Astrocyte of the cerebellum (primary cell): ENCODE data around the gene TM9SF1.

Experiments
- DNase-seq: peaks from one replicate; pipeline ENCODE4 v3.0.0-alpha.2; 2011; ENCODE audit warnings: low read depth
- H3K4me3 ChIP-seq: 2 replicates; pipeline ENCODE4 v1.5.1; 2011; ENCODE audit warnings: mild to moderate bottlenecking, low read depth, low read length, moderate library complexity
- CTCF ChIP-seq: IDR thresholded peaks from 2 replicates; pipeline ENCODE4 v1.5.1; 2012; ENCODE audit warnings: low read length, low read depth, moderate library complexity, mild to moderate bottlenecking; ENCODE audit errors: missing control alignments
- in situ Hi-C: cut with HindIII; loops from 2 replicates; pipeline ENCODE4 v1.10.0; 2017; ENCODE audit warnings: low sequenced_read_pairs

Gene TM9SF1

GRCh38 chr14:24178399-24179178 lies 16.7 kb downstream of the TM9SF1 start:
- in situ Hi-C loops = no loop called here
- TF ChIP-seq CTCF = no peak
- no peak overlapping the region for H3K4me3 ChIP-seq
- no peak for DNase-seq

- in situ Hi-C loops = no loop called here
- DNase-seq = no peak
- no peak overlapping the region for H3K4me3 ChIP-seq
- TF ChIP-seq CTCF = no peak
Observed at GRCh38 chr14:24177891-24178290, 17.4 kb downstream of the TM9SF1 start.

- no peak overlapping the region for H3K4me3 ChIP-seq
- in situ Hi-C loops = no loop called here
- no peak for DNase-seq
- TF ChIP-seq CTCF = no peak
Observed at GRCh38 chr14:24177041-24177825, 18.0 kb downstream of the TM9SF1 start.

- in situ Hi-C loops = no loop called here
- TF ChIP-seq CTCF = no peak
- no peak overlapping the region for H3K4me3 ChIP-seq
- DNase-seq = no peak
Observed at GRCh38 chr14:24176599-24176998, 18.6 kb downstream of the TM9SF1 start.

GRCh38 chr14:24172871-24173281 lies 22.4 kb downstream of the TM9SF1 start:
- peak overlapping the region; percentile 51 for H3K4me3 ChIP-seq
- no peak for DNase-seq
- in situ Hi-C loops = no loop called here

More at GRCh38 chr14:24172871-24173281, 22.4 kb downstream of the TM9SF1 start:
- no peak for TF ChIP-seq CTCF
